ENCODE data around the gene ENTHD1.
"Not testable (repeated sequence)": the region's sequence is repeated elsewhere in the genome, so short reads cannot be mapped to it uniquely, and the experiment has no call there.

DNA sequence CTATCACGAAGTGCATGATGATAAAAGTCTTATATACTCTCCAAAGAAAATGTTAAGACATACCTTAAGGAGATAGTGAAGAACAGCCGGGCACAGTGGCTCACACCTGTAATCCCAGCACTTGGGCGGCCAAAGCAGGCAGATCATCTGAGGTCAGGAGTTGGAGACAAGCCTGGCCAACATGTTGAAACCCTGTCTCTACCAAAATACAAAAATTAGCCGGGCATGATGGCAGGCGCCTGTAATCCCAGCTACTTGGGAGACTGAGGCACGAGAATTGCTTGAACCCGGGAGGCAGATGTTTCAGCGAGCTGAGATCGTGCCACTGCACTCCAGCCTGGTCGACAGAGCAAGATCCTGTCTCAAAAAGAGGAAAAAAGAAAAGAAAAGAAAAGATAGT is 10.5 kb upstream of the ENTHD1 start:
- TF ChIP-seq, protein P1, sequence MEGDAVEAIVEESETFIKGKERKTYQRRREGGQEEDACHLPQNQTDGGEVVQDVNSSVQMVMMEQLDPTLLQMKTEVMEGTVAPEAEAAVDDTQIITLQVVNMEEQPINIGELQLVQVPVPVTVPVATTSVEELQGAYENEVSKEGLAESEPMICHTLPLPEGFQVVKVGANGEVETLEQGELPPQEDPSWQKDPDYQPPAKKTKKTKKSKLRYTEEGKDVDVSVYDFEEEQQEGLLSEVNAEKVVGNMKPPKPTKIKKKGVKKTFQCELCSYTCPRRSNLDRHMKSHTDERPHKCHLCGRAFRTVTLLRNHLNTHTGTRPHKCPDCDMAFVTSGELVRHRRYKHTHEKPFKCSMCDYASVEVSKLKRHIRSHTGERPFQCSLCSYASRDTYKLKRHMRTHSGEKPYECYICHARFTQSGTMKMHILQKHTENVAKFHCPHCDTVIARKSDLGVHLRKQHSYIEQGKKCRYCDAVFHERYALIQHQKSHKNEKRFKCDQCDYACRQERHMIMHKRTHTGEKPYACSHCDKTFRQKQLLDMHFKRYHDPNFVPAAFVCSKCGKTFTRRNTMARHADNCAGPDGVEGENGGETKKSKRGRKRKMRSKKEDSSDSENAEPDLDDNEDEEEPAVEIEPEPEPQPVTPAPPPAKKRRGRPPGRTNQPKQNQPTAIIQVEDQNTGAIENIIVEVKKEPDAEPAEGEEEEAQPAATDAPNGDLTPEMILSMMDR (IDR thresholded peaks at IDR 0.05) = not testable (repeated sequence)
- TF ChIP-seq POLR2A (IDR thresholded peaks at IDR 0.05) = not testable (repeated sequence)

Data from uterus (tissue), 2 donors.